IMR-90 (cell line): ENCODE results near the gene INPP4A. TPM values are rescaled to one million over a fixed set of nuclear protein-coding genes. Genes with fewer than 3 reads are reported as not detected.

Experiments used
- ATAC-seq: fragments of 200-7000 bp; cut with Tn5 transposase; 2 replicates; pipeline ENCODE4 v1.9.1; 2020; ENCODE audit warnings: low read depth, mild to moderate bottlenecking, moderate library complexity
- BruUV-seq: library from RNA; stranded (reverse); fragments of 400-500 nt; replicated peaks from 2 replicates; lab custom pipeline; 2021; lab: Mats Ljungman, UMichigan
- CTCF ChIA-PET: fragments of 300-600 bp; formaldehyde crosslinking; extraction: SDS; loops from one replicate; lab custom pipeline; 2021; ENCODE audit warnings: antibody characterized with exemption; lab: Yijun Ruan, JAX
- POLR2A ChIA-PET: fragments of 300-600 bp; sonication (Branson Sonifier 250); formaldehyde crosslinking; loops from one replicate; lab custom pipeline; 2022; ENCODE audit warnings: antibody characterized with exemption; ENCODE audit not compliant: unreplicated experiment; lab: Charles Lee
- DNase-seq: peaks from one replicate; pipeline ENCODE4 v3.0.0; 2013
- H2AFZ ChIP-seq: replicated peaks from 2 replicates; pipeline ENCODE3; 2013; ENCODE audit warnings: low read length, mild to moderate bottlenecking; ENCODE audit not compliant: poor library complexity
- H2AK5ac ChIP-seq: 2 replicates; pipeline ENCODE4 v1.6.1; 2013; ENCODE audit warnings: low read depth, low read length, inconsistent platforms
- H2AK9ac ChIP-seq: replicated peaks from 2 replicates; pipeline ENCODE3; 2013; ENCODE audit warnings: mild to moderate bottlenecking, low read depth, low read length, moderate library complexity; ENCODE audit not compliant: poor library complexity
- H2BK120ac ChIP-seq: 2 replicates; pipeline ENCODE4 v1.6.1; 2013; ENCODE audit warnings: low read depth, low read length, inconsistent platforms
- H2BK15ac ChIP-seq: 3 replicates; pipeline ENCODE4 v1.6.1; 2013; ENCODE audit warnings: low read depth, low read length, inconsistent platforms
- H2BK20ac ChIP-seq: 2 replicates; pipeline ENCODE4 v1.6.1; 2013; ENCODE audit warnings: low read depth, mild to moderate bottlenecking, inconsistent platforms, low read length, moderate library complexity
- H2BK5ac ChIP-seq: 2 replicates; pipeline ENCODE4 v1.6.1; 2013; ENCODE audit warnings: mild to moderate bottlenecking, low read depth, low read length, inconsistent platforms; ENCODE audit not compliant: poor library complexity, severe bottlenecking
- H3K14ac ChIP-seq: replicated peaks from 2 replicates; pipeline ENCODE4 v1.6.1; 2013; ENCODE audit warnings: low read depth, low read length, inconsistent platforms
- H3K18ac ChIP-seq: 2 replicates; pipeline ENCODE4 v1.6.1; 2013; ENCODE audit warnings: low read depth, low read length, control low read depth
- H3K23ac ChIP-seq: 2 replicates; pipeline ENCODE4 v1.6.1; 2013; ENCODE audit warnings: low read depth, low read length, inconsistent platforms
- H3K27ac ChIP-seq: 2 replicates; pipeline ENCODE4 v1.5.1; 2013; ENCODE audit warnings: mild to moderate bottlenecking, control low read depth, low read length; ENCODE audit not compliant: insufficient read depth
- H3K27me3 ChIP-seq: 2 replicates; pipeline ENCODE4 v1.6.1; 2013; ENCODE audit warnings: low read length; ENCODE audit not compliant: control insufficient read depth, insufficient read depth
- H3K36me3 ChIP-seq: 2 replicates; pipeline ENCODE4 v1.6.1; 2013; ENCODE audit warnings: low read length, mixed read lengths; ENCODE audit not compliant: control insufficient read depth, insufficient read depth
- H3K4ac ChIP-seq: 2 replicates; pipeline ENCODE4 v1.6.1; 2013; ENCODE audit warnings: low read depth, low read length, inconsistent platforms
- H3K4me1 ChIP-seq: 2 replicates; pipeline ENCODE4 v1.6.1; 2013; ENCODE audit warnings: low read length, mixed read lengths; ENCODE audit not compliant: control insufficient read depth, insufficient read depth
- H3K4me2 ChIP-seq: 2 replicates; pipeline ENCODE4 v1.6.1; 2013; ENCODE audit warnings: low read depth, mild to moderate bottlenecking, control low read depth, low read length, moderate library complexity
- H3K4me3 ChIP-seq: 2 replicates; pipeline ENCODE4 v1.5.1; 2013; ENCODE audit warnings: low read depth, mild to moderate bottlenecking, control low read depth, low read length, moderate library complexity; ENCODE audit not compliant: insufficient read depth
- H3K56ac ChIP-seq: 2 replicates; pipeline ENCODE4 v1.6.1; 2013; ENCODE audit warnings: low read length, inconsistent platforms; ENCODE audit not compliant: insufficient read depth; ENCODE audit errors: extremely low read depth
- H3K79me1 ChIP-seq, 2 experiments: 2 replicates each; pipeline ENCODE4 v1.6.1; 2013; ENCODE audit warnings: low read length in 2 of 2, inconsistent platforms in 1 of 2, low read depth in 1 of 2
- H3K9ac ChIP-seq: 2 replicates; pipeline ENCODE4 v1.6.1; 2013; ENCODE audit warnings: low read depth, low read length, control low read depth
- H3K9me1 ChIP-seq: 2 replicates; pipeline ENCODE4 v1.6.1; 2013; ENCODE audit warnings: low read length, inconsistent platforms; ENCODE audit not compliant: insufficient read depth
- H3K9me3 ChIP-seq: 2 replicates; pipeline ENCODE4 v1.6.1; 2013; ENCODE audit warnings: low read length; ENCODE audit not compliant: control insufficient read depth, insufficient read depth
- H4K20me1 ChIP-seq: 2 replicates; pipeline ENCODE4 v1.6.1; 2013; ENCODE audit warnings: low read length, inconsistent platforms; ENCODE audit not compliant: insufficient read depth
- H4K5ac ChIP-seq: 2 replicates; pipeline ENCODE4 v1.6.1; 2013; ENCODE audit warnings: mild to moderate bottlenecking, low read depth, low read length, control low read depth
- H4K8ac ChIP-seq, 2 experiments: 2 replicates each; pipeline ENCODE4 v1.6.1; 2013; ENCODE audit warnings: low read depth in 2 of 2, low read length in 2 of 2, control low read depth in 1 of 2, inconsistent platforms in 1 of 2
- H4K91ac ChIP-seq: 2 replicates; pipeline ENCODE4 v1.6.1; 2013; ENCODE audit warnings: low read depth, low read length, inconsistent platforms; ENCODE audit not compliant: insufficient read depth
- BHLHE40 ChIP-seq: fragments of 150-350 bp; IDR thresholded peaks from 2 replicates; pipeline ENCODE4 v1.6.1; 2016; ENCODE audit warnings: mild to moderate bottlenecking, low read depth, low read length
- CEBPB ChIP-seq: IDR thresholded peaks from 2 replicates; pipeline ENCODE4 v1.6.1; 2012; ENCODE audit warnings: low read depth, low read length, improper control_type of control experiment
- CHD1 ChIP-seq: IDR thresholded peaks from 2 replicates; pipeline ENCODE4 v1.6.1; 2012; ENCODE audit warnings: low read depth, low read length, improper control_type of control experiment
- FOS ChIP-seq: fragments of 150-350 bp; IDR thresholded peaks from 2 replicates; pipeline ENCODE4 v1.6.1; 2016; ENCODE audit warnings: low read depth, low read length
- MAFK ChIP-seq: IDR thresholded peaks from 2 replicates; pipeline ENCODE4 v1.6.1; 2012; ENCODE audit warnings: low read depth, low read length, improper control_type of control experiment
- MXI1 ChIP-seq: IDR thresholded peaks from 2 replicates; pipeline ENCODE4 v1.6.1; 2012; ENCODE audit warnings: low read depth, mild to moderate bottlenecking, low read length, moderate library complexity, borderline replicate concordance
- NFE2L2 ChIP-seq: fragments of 150-350 bp; IDR thresholded peaks from 2 replicates; pipeline ENCODE4 v1.6.1; 2016; ENCODE audit warnings: low read depth, mild to moderate bottlenecking, low read length
- POLR2A ChIP-seq: IDR thresholded peaks from 2 replicates; pipeline ENCODE4 v1.6.1; 2012; ENCODE audit warnings: mild to moderate bottlenecking, low read depth, low read length
- RFX5 ChIP-seq: IDR thresholded peaks from 2 replicates; pipeline ENCODE4 v1.8.0; 2012; ENCODE audit warnings: low read depth, mild to moderate bottlenecking, low read length, moderate library complexity
- SMC3 ChIP-seq: fragments of 150-350 bp; IDR thresholded peaks from 2 replicates; pipeline ENCODE4 v1.6.1; 2016; ENCODE audit warnings: low read depth, mild to moderate bottlenecking, antibody characterized with exemption, low read length, moderate library complexity
- WGBS, 2 experiments: methylation state at CpG; one replicate each; pipeline versions ENCODE4 v1.1.5 to v1.1.7; 2013; ENCODE audit warnings: missing lambda C conversion rate in 2 of 2; ENCODE audit not compliant: insufficient read length in 1 of 2; ENCODE audit errors: extremely low coverage in 2 of 2; 5-methylcytosine and 5-hydroxymethylcytosine counted together
- dilution Hi-C: fragments of 300-500 bp; cut with HindIII; formaldehyde crosslinking; loops from one replicate; pipeline ENCODE4 v1.14.3; 2018; ENCODE audit warnings: low sequenced_read_pairs; ENCODE audit not compliant: unreplicated experiment
- in situ Hi-C: fragments of 300-500 bp; cut with MboI; formaldehyde crosslinking; loops from 3 replicates; pipeline ENCODE4 v1.14.3; 2019; ENCODE audit warnings: low sequenced_read_pairs, inconsistent platforms, mixed read lengths
- intact Hi-C: fragments of 100-400 bp; cut with micrococcal nuclease; formaldehyde crosslinking; loops from 2 replicates; pipeline ENCODE4 v1.10.0; 2022
- polyA plus RNA-seq, 3 experiments: library from polyadenylated mRNA; depleted of rRNA; stranded (reverse); fragments of >200 nt; gene quantifications; 2 replicates each; pipeline ENCODE4 v1.2.3, GENCODE V29; 2012; ENCODE audit warnings: low replicate concordance in 1 of 3
- total RNA-seq: library from RNA; depleted of rRNA; stranded (reverse); fragments of >200 nt; gene quantifications from 2 replicates; pipeline ENCODE4 v1.2.3, GENCODE V29; 2012
- TF ChIP-seq, protein P1 (sequence below): fragments of 150-350 bp; IDR thresholded peaks from 2 replicates; pipeline ENCODE4 v1.6.1; 2016; ENCODE audit warnings: low read depth, mild to moderate bottlenecking, low read length, moderate library complexity, borderline replicate concordance
- TF ChIP-seq, protein P2 (sequence below): fragments of 150-350 bp; IDR thresholded peaks from 2 replicates; pipeline ENCODE4 v1.6.1; 2017; ENCODE audit warnings: mild to moderate bottlenecking, antibody characterized with exemption, low read length, low read depth
- TF ChIP-seq, protein P3 (sequence below): conservative IDR thresholded peaks from 2 replicates; pipeline ENCODE4 v1.5.1; 2012; ENCODE audit warnings: mild to moderate bottlenecking, low read depth, low read length, improper control_type of control experiment

Gene INPP4A
- total and polyA plus RNA-seq, 2 of the 4 experiments (the other 2 are of a cell fraction) = 14.5 to 27.1 TPM

DNA sequence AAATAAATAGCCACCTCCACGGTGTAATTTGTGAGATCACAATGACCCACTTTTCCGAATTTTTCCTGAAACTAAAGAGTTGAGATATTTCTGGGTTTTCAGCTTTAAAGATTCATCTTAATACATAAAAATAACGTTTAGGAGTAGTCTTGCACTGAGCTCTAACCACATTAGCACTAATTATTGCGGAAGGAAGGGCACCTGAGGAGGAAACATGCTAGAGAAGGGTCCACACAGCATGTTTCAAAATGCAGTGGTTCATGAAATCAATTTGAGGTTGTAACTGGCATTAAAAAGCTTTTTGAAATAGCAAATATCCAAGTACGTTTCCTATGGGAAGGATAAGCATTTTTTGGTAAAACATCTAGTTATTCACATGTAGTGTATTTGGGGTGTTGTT is 8.4 kb downstream of the INPP4A start:
- Histone ChIP-seq H2BK120ac (no peak overlapping the region), H3K4me3 (no peak overlapping the region), H3K27me3 (no peaks in the 10 kb centered on the region), H3K14ac (no peak overlapping the region), H4K8ac (no peak overlapping the region), H4K91ac (no peak overlapping the region), H3K9me3 (no peaks in the 10 kb centered on the region), H2BK20ac (no peak overlapping the region), H3K23ac (no peak overlapping the region), H3K9ac (no peak overlapping the region), H3K18ac (no peak overlapping the region), H3K27ac (no peak overlapping the region), H2BK15ac (no peak overlapping the region), H4K5ac (no peak overlapping the region), H3K79me1 (peaks cover 23 to 87% of the 10 kb centered on the region in 2 experiments), H3K36me3 (no peaks in the 10 kb centered on the region), H3K4me1 (peaks cover 16% of the 10 kb centered on the region), H3K56ac (no peak overlapping the region), H3K4ac (no peak overlapping the region), H2AK9ac (no peak overlapping the region), H4K20me1 (peaks cover 51% of the 10 kb centered on the region), H2AFZ (no peak overlapping the region), H2BK5ac (no peak overlapping the region), H3K4me2 (no peak overlapping the region), H2AK5ac (no peak overlapping the region), H3K9me1 (peaks cover 28% of the 10 kb centered on the region)
- DNase-seq = no peak
- in situ Hi-C loops (no loop called here), intact Hi-C loops (no loop called here), dilution Hi-C loops (no loop called here)
- CTCF ChIA-PET = no interaction called here
- no peak for TF ChIP-seq CEBPB
- TF ChIP-seq NFE2L2 = no peak
- no peak for TF ChIP-seq MXI1
- TF ChIP-seq SMC3 = no peak
- no peak for TF ChIP-seq FOS
- no peak for TF ChIP-seq POLR2A
- no peak for TF ChIP-seq BHLHE40
- TF ChIP-seq, protein P1, sequence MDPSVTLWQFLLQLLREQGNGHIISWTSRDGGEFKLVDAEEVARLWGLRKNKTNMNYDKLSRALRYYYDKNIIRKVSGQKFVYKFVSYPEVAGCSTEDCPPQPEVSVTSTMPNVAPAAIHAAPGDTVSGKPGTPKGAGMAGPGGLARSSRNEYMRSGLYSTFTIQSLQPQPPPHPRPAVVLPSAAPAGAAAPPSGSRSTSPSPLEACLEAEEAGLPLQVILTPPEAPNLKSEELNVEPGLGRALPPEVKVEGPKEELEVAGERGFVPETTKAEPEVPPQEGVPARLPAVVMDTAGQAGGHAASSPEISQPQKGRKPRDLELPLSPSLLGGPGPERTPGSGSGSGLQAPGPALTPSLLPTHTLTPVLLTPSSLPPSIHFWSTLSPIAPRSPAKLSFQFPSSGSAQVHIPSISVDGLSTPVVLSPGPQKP = no peak
- TF ChIP-seq CHD1 = no peak
- no peak for TF ChIP-seq MAFK
- TF ChIP-seq, protein P2, sequence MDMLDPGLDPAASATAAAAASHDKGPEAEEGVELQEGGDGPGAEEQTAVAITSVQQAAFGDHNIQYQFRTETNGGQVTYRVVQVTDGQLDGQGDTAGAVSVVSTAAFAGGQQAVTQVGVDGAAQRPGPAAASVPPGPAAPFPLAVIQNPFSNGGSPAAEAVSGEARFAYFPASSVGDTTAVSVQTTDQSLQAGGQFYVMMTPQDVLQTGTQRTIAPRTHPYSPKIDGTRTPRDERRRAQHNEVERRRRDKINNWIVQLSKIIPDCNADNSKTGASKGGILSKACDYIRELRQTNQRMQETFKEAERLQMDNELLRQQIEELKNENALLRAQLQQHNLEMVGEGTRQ = no peak
- TF ChIP-seq, protein P3, sequence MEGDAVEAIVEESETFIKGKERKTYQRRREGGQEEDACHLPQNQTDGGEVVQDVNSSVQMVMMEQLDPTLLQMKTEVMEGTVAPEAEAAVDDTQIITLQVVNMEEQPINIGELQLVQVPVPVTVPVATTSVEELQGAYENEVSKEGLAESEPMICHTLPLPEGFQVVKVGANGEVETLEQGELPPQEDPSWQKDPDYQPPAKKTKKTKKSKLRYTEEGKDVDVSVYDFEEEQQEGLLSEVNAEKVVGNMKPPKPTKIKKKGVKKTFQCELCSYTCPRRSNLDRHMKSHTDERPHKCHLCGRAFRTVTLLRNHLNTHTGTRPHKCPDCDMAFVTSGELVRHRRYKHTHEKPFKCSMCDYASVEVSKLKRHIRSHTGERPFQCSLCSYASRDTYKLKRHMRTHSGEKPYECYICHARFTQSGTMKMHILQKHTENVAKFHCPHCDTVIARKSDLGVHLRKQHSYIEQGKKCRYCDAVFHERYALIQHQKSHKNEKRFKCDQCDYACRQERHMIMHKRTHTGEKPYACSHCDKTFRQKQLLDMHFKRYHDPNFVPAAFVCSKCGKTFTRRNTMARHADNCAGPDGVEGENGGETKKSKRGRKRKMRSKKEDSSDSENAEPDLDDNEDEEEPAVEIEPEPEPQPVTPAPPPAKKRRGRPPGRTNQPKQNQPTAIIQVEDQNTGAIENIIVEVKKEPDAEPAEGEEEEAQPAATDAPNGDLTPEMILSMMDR = no peak
- no peak for TF ChIP-seq RFX5
- ATAC-seq = no peak
- no TSS peak for BruUV-seq
- POLR2A ChIA-PET = no interaction called here
- 100% methylated on average over 1 of the region's 5 CpGs; no CpG with 5 or more reads in 1 of the 2 experiments for WGBS, 2 experiments
